ENCODE results near the gene RAD21L1.
"Not testable (repeated sequence)": the region's sequence is repeated elsewhere in the genome, so short reads cannot be mapped to it uniquely, and the experiment has no call there.

The RAD21L1 gene

GRCh38 chr20:1250282-1250681 is 24.4 kb downstream of the RAD21L1 start:
- not testable (repeated sequence) for H3K9me3 Mint-ChIP-seq; H3K36me3 Mint-ChIP-seq (ENCODE audit: insufficient read depth); H3K27ac Mint-ChIP-seq (ENCODE audit: low read depth); DNase-seq (ENCODE audit: low spot score in 2 of 2); ATAC-seq (replicated peaks; ENCODE audit: extremely low read depth, poor library complexity, severe bottlenecking); H3K4me3 Mint-ChIP-seq; H3K4me1 Mint-ChIP-seq
- peaks cover 21% of the 10 kb centered on the region for H3K27me3 Mint-ChIP-seq

DNA sequence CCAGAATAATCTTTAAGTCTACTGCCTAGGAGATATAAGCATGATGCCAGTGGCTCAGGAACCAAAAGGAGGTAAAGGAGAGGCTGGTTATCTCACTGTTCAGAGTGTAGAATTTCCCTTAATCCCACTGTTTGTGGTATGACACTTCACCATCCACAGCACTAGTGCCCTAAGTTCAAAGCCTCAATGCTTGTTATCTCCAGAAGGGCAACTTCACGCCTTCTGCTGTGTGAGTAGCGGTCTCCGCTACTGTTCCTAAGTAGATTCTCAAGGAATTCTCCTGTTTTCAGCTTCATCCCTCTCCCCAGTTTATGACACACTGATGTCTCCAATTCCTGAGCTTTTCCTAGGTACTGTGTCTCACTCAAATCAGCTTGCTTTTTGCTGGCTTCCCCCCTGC is 26.6 kb downstream of the RAD21L1 start:
- no peak for DNase-seq (ENCODE audit: low spot score in 2 of 2)
- Mint-ChIP-seq H3K27ac (ENCODE audit: low read depth) (no peak overlapping the region), H3K4me1 (no peaks in the 10 kb centered on the region)

DNA sequence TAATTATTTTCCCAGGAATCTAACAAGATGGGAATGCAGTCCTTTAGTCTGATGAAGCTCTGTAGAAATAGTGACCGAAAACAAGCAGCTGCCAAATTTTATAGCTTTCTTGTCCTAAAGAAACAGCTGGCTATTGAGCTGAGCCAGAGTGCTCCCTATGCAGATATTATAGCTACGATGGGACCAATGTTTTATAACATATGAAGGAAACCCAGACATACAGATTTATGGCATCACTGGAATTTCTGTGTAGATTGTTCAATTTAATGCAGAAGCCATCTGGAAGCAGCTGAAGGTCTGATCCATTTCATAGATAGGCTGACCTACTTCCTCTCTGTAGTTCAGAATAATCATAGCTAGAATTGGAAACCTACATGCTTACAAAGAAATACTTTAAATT is 28.4 kb downstream of the RAD21L1 start:
- Mint-ChIP-seq H3K27ac (ENCODE audit: low read depth) (no peak overlapping the region), H3K4me1 (no peaks in the 10 kb centered on the region), H3K9me3 (no peaks in the 10 kb centered on the region), H3K27me3 (peaks cover 32% of the 10 kb centered on the region), H3K36me3 (ENCODE audit: insufficient read depth) (peaks cover 1% of the 10 kb centered on the region), H3K4me3 (no peak overlapping the region)
- DNase-seq (ENCODE audit: low spot score in 2 of 2) (no peak), ATAC-seq (replicated peaks; ENCODE audit: extremely low read depth, poor library complexity, severe bottlenecking) (no peak)

More for the DNA sequence above, 26.6 kb downstream of the RAD21L1 start:
- Mint-ChIP-seq H3K36me3 (ENCODE audit: insufficient read depth) (peaks cover 1% of the 10 kb centered on the region), H3K9me3 (no peaks in the 10 kb centered on the region), H3K27me3 (peaks cover 32% of the 10 kb centered on the region), H3K4me3 (no peak overlapping the region)
- no peak for ATAC-seq (replicated peaks; ENCODE audit: extremely low read depth, poor library complexity, severe bottlenecking)

- H3K9me3 Mint-ChIP-seq, result no peaks in the 10 kb centered on the region
- peaks cover 1% of the 10 kb centered on the region for H3K36me3 Mint-ChIP-seq (ENCODE audit: insufficient read depth)
- H3K4me3 Mint-ChIP-seq, result no peak overlapping the region
- H3K27me3 Mint-ChIP-seq, result peaks cover 32% of the 10 kb centered on the region
- DNase-seq (ENCODE audit: low spot score in 2 of 2) (no peak), ATAC-seq (replicated peaks; ENCODE audit: extremely low read depth, poor library complexity, severe bottlenecking) (no peak)
- no peak overlapping the region for H3K27ac Mint-ChIP-seq (ENCODE audit: low read depth)
- H3K4me1 Mint-ChIP-seq, result no peaks in the 10 kb centered on the region
Observed at GRCh38 chr20:1255675-1256074, 29.8 kb downstream of the RAD21L1 start.

DNA sequence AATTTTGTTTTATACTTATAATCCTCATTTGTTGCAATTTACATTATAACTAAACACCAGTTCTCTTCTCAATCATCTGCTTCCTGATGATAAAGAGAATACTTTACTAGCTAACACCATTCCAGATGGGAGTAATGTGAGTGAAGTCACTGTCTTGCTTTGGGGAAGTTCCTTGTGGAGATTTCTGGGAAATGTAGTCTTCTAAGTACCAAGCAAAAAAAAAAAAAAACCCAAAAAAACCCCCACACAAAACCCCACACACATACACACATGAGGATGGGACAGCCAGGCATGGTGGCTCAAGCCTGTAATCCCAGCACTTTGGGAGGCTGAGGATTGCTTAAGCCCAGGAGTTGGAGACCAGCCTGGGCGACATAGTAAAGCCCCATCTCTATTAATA is 38.0 kb downstream of the RAD21L1 start:
- peaks cover 34% of the 10 kb centered on the region for H3K4me1 Mint-ChIP-seq
- peaks cover 4% of the 10 kb centered on the region for H3K36me3 Mint-ChIP-seq (ENCODE audit: insufficient read depth)
- no peak overlapping the region for H3K4me3 Mint-ChIP-seq
- H3K9me3 Mint-ChIP-seq, result no peaks in the 10 kb centered on the region
- DNase-seq (ENCODE audit: low spot score in 2 of 2) (no peak), ATAC-seq (replicated peaks; ENCODE audit: extremely low read depth, poor library complexity, severe bottlenecking) (no peak)
- no peak overlapping the region for H3K27ac Mint-ChIP-seq (ENCODE audit: low read depth)
- H3K27me3 Mint-ChIP-seq, result no peaks in the 10 kb centered on the region

- Mint-ChIP-seq H3K4me3 (peak overlapping the region; percentile 79), H3K27ac (ENCODE audit: low read depth) (peak overlapping the region; percentile 95), H3K9me3 (no peaks in the 10 kb centered on the region)
Observed at GRCh38 chr20:1264727-1265126, 38.9 kb downstream of the RAD21L1 start.

GRCh38 chr20:1265226-1265915 is 39.5 kb downstream of the RAD21L1 start:
- no peaks in the 10 kb centered on the region for H3K9me3 Mint-ChIP-seq
- peaks cover 4% of the 10 kb centered on the region for H3K36me3 Mint-ChIP-seq (ENCODE audit: insufficient read depth)
- peaks cover 36% of the 10 kb centered on the region for H3K4me1 Mint-ChIP-seq
- H3K27ac Mint-ChIP-seq (ENCODE audit: low read depth), result peak overlapping the region; percentile 95
- H3K4me3 Mint-ChIP-seq, result peak overlapping the region; percentile 79
- ATAC-seq (replicated peaks; ENCODE audit: extremely low read depth, poor library complexity, severe bottlenecking) (no peak), DNase-seq (ENCODE audit: low spot score in 2 of 2) (no peak)
- H3K27me3 Mint-ChIP-seq, result no peaks in the 10 kb centered on the region

More at GRCh38 chr20:1264727-1265126, 38.9 kb downstream of the RAD21L1 start:
- no peak for ATAC-seq (replicated peaks; ENCODE audit: extremely low read depth, poor library complexity, severe bottlenecking)
- Mint-ChIP-seq H3K27me3 (no peaks in the 10 kb centered on the region), H3K36me3 (ENCODE audit: insufficient read depth) (peaks cover 4% of the 10 kb centered on the region), H3K4me1 (peaks cover 36% of the 10 kb centered on the region)
- no peak for DNase-seq (ENCODE audit: low spot score in 2 of 2)

DNA sequence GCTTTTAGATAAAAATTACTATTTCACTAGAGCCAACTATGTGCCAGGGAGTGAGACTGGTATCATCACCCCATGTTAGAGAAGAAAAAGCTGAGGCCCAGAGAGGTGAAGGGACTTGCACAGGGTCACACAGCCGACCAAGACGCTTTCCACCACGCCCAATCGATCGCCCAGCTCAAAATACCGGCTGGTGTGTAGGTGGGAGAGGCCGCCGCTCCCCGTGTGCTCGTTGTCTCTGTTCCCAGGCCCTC is 40.0 kb downstream of the RAD21L1 start:
- ATAC-seq (replicated peaks; ENCODE audit: extremely low read depth, poor library complexity, severe bottlenecking) (no peak), DNase-seq (ENCODE audit: low spot score in 2 of 2) (no peak)
- H3K4me3 Mint-ChIP-seq, result peak overlapping the region; percentile 79
- H3K27me3 Mint-ChIP-seq, result no peaks in the 10 kb centered on the region
- peaks cover 36% of the 10 kb centered on the region for H3K4me1 Mint-ChIP-seq
- H3K36me3 Mint-ChIP-seq (ENCODE audit: insufficient read depth), result peaks cover 4% of the 10 kb centered on the region
- H3K27ac Mint-ChIP-seq (ENCODE audit: low read depth), result peak overlapping the region; percentile 95
- no peaks in the 10 kb centered on the region for H3K9me3 Mint-ChIP-seq

GRCh38 chr20:1266167-1266973 is 40.5 kb downstream of the RAD21L1 start, which contains the start of gene SNPH:
SNPH (plus strand) TSS chr20:1266294; CDS start chr20:1296240, 29,946 bp downstream.
- Mint-ChIP-seq H3K27ac (ENCODE audit: low read depth) (peak within 1 kb of the TSS; percentile 95), H3K4me1 (peaks cover 36% of the 10 kb centered on the region), H3K9me3 (no peaks in the 10 kb centered on the region), H3K27me3 (no peaks in the 10 kb centered on the region), H3K4me3 (peak within 1 kb of the TSS; percentile 79), H3K36me3 (ENCODE audit: insufficient read depth) (peaks cover 6% of the 10 kb centered on the region)
- peak; percentile 93 for ATAC-seq (replicated peaks; ENCODE audit: extremely low read depth, poor library complexity, severe bottlenecking)
- DNase-seq (ENCODE audit: low spot score in 2 of 2), result peak; percentile 34 to 51

- H3K9me3 Mint-ChIP-seq, result no peaks in the 10 kb centered on the region
- H3K4me3 Mint-ChIP-seq, result peak overlapping the region; percentile 79
- no peak overlapping the region for H3K27ac Mint-ChIP-seq (ENCODE audit: low read depth)
- ATAC-seq (replicated peaks; ENCODE audit: extremely low read depth, poor library complexity, severe bottlenecking), result no peak
- DNase-seq (ENCODE audit: low spot score in 2 of 2), result no peak
- peaks cover 36% of the 10 kb centered on the region for H3K4me1 Mint-ChIP-seq
- H3K27me3 Mint-ChIP-seq, result no peaks in the 10 kb centered on the region
- peaks cover 6% of the 10 kb centered on the region for H3K36me3 Mint-ChIP-seq (ENCODE audit: insufficient read depth)
Observed at GRCh38 chr20:1267161-1267560, 41.3 kb downstream of the RAD21L1 start.

GRCh38 chr20:1267809-1268374 is 42.0 kb downstream of the RAD21L1 start:
- no peak for DNase-seq (ENCODE audit: low spot score in 2 of 2)
- Mint-ChIP-seq H3K36me3 (ENCODE audit: insufficient read depth) (peaks cover 6% of the 10 kb centered on the region), H3K4me1 (peaks cover 36% of the 10 kb centered on the region), H3K27ac (ENCODE audit: low read depth) (peak overlapping the region; percentile 33), H3K4me3 (peak overlapping the region; percentile 79), H3K27me3 (no peaks in the 10 kb centered on the region), H3K9me3 (no peaks in the 10 kb centered on the region)
- no peak for ATAC-seq (replicated peaks; ENCODE audit: extremely low read depth, poor library complexity, severe bottlenecking)

DNA sequence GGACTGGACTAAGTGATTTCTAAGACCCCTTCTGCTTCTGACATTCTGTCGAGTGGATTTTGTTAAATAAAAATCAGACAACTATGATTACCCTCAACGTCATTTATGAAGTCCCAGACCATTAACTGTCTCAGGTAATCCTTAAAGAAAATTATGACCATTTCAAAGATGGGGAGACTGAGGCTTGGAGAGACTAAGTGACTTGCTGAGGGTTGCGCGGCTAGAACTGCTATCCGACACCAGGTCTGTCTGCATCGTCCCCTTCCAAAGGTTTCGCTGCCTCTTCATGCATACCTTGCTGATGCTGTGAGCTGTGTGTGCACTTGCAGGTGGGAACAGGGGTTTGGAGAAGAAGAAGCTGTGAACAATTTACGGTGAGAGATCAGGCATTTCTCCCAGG is 43.4 kb downstream of the RAD21L1 start:
- ATAC-seq (replicated peaks; ENCODE audit: extremely low read depth, poor library complexity, severe bottlenecking), result no peak
- DNase-seq (ENCODE audit: low spot score in 2 of 2), result no peak
- no peak overlapping the region for H3K4me3 Mint-ChIP-seq
- H3K36me3 Mint-ChIP-seq (ENCODE audit: insufficient read depth), result peaks cover 6% of the 10 kb centered on the region
- no peak overlapping the region for H3K27ac Mint-ChIP-seq (ENCODE audit: low read depth)
- H3K27me3 Mint-ChIP-seq, result no peaks in the 10 kb centered on the region
- H3K9me3 Mint-ChIP-seq, result no peaks in the 10 kb centered on the region
- H3K4me1 Mint-ChIP-seq, result peaks cover 36% of the 10 kb centered on the region

DNA sequence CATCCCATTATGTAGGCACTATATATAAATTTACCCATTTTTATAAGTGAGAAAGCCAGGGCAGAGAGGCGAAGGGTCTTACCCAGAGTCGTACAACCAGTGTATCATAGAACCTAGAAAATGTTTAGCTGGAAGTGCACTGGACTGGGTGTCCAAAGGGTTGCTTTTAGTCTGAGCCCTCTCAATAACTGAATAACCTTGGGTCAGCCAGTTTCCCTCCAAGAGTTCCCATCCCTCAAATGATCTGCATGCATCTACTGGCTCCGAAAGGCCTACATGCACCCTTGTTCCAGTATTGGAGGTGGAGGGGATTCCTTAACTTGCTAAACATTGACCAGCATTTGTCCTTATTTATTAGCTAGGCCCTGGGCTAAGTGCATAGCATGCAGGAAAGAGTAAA is 44.0 kb downstream of the RAD21L1 start:
- H3K36me3 Mint-ChIP-seq (ENCODE audit: insufficient read depth), result peaks cover 6% of the 10 kb centered on the region
- no peak overlapping the region for H3K4me3 Mint-ChIP-seq
- no peaks in the 10 kb centered on the region for H3K9me3 Mint-ChIP-seq
- ATAC-seq (replicated peaks; ENCODE audit: extremely low read depth, poor library complexity, severe bottlenecking), result no peak
- H3K27ac Mint-ChIP-seq (ENCODE audit: low read depth), result no peak overlapping the region
- H3K27me3 Mint-ChIP-seq, result no peaks in the 10 kb centered on the region
- peaks cover 34% of the 10 kb centered on the region for H3K4me1 Mint-ChIP-seq
- no peak for DNase-seq (ENCODE audit: low spot score in 2 of 2)
